ENCODE results near the gene NFATC2IP.
"Not testable (repeated sequence)": the region's sequence is repeated elsewhere in the genome, so short reads cannot be mapped to it uniquely, and the experiment has no call there.

NFATC2IP gene

DNA sequence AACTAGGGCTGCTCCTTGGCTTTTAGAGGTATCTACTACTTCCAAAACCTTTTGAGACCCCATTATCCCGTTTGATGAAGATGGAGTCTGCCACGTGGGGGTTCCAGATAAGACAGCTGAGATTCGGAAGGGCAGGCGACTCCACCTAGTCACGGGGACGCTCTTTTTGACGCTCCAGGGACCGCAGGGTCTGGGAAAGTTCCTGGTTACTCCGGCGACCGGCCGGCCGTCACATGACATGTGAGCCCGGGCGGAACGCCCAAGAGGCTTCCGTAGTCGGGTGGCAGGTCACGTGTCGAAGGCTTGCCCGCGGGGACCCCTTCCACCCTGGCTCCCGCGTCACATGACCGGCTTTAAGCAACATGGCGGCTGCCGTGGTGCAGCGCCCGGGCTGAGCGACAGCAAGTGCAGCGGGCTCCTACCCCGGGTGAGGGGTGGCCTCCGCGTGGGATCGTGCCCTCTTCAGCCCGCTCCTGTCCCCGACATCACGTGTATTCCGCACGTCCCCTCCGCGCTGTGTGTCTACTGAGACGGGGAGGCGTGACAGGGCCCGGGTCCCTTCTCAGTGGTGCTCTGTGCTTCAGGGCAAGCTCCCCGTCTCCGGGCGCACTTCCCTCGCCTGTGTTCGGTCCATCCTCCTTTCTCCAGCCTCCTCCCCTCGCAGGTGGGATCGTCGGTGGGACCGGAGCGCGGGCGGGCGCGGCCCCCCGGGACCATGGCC is 23.9 kb downstream of the NFATC2IP start, which contains the start of gene SPNS1:
Gene SPNS1, plus strand, starts transcription at position 342 of the 721 bp plus-strand sequence. Its CDS starts 374 bp downstream, at position 716.
- H3K27ac ChIP-seq = peak within 1 kb of the TSS; percentile 71
- TF ChIP-seq ZFX (IDR thresholded peaks at IDR 0.05; ENCODE audit: borderline replicate concordance) = no peak
- TF ChIP-seq, protein P1, sequence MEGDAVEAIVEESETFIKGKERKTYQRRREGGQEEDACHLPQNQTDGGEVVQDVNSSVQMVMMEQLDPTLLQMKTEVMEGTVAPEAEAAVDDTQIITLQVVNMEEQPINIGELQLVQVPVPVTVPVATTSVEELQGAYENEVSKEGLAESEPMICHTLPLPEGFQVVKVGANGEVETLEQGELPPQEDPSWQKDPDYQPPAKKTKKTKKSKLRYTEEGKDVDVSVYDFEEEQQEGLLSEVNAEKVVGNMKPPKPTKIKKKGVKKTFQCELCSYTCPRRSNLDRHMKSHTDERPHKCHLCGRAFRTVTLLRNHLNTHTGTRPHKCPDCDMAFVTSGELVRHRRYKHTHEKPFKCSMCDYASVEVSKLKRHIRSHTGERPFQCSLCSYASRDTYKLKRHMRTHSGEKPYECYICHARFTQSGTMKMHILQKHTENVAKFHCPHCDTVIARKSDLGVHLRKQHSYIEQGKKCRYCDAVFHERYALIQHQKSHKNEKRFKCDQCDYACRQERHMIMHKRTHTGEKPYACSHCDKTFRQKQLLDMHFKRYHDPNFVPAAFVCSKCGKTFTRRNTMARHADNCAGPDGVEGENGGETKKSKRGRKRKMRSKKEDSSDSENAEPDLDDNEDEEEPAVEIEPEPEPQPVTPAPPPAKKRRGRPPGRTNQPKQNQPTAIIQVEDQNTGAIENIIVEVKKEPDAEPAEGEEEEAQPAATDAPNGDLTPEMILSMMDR (IDR thresholded peaks at IDR 0.05) = no peak

DNA sequence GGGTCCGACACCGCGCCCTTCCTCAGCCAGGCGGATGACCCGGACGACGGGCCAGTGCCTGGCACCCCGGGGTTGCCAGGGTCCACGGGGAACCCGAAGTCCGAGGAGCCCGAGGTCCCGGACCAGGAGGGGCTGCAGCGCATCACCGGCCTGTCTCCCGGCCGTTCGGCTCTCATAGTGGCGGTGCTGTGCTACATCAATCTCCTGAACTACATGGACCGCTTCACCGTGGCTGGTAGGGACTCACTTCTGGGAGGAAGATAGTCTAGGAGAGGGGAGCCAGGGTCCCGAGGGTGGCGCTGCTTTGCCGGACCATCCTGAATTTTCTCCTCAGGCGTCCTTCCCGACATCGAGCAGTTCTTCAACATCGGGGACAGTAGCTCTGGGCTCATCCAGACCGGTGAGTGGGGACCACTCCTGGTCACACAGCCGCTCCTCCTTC is 24.4 kb downstream of the NFATC2IP start:
- peak overlapping the region; percentile 71 for H3K27ac ChIP-seq
- TF ChIP-seq ZFX (IDR thresholded peaks at IDR 0.05; ENCODE audit: borderline replicate concordance) = no peak

- H3K27ac ChIP-seq = no peak overlapping the region
- no peak for TF ChIP-seq ZFX (IDR thresholded peaks at IDR 0.05; ENCODE audit: borderline replicate concordance)
- TF ChIP-seq, protein P1 (IDR thresholded peaks at IDR 0.05) = peak; percentile 86
Observed at GRCh38 chr16:28977703-28978662, 27.2 kb downstream of the NFATC2IP start.

DNA sequence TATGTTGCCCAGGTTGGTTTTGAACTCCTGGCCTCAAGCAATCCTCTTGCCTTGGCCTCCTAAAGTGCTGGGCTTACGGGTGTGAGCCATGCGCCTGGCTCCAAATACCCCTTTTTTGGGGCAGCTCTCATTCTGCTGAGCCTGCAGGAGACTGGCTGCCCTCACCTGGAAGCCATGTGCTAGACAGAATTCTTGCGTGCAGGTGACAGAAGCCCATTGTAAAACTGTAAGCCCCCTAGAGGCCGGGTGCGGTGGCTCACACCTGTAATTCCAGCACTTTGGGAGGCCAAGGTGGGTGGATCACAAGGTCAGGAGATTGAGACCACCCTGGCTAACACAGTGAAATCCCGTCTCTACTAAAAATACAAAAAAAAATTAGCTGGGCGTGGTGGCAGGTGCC is 29.6 kb downstream of the NFATC2IP start:
- H3K27ac ChIP-seq = not testable (repeated sequence)
- TF ChIP-seq, protein P1 (IDR thresholded peaks at IDR 0.05) = peak; percentile 30

- TF ChIP-seq ZFX (IDR thresholded peaks at IDR 0.05; ENCODE audit: borderline replicate concordance) = no peak
- TF ChIP-seq, protein P1 (IDR thresholded peaks at IDR 0.05) = no peak
- no peak overlapping the region for H3K27ac ChIP-seq
Observed at GRCh38 chr16:28980929-28981328, 30.2 kb downstream of the NFATC2IP start.

GRCh38 chr16:28981517-28981916 is 30.8 kb downstream of the NFATC2IP start:
- TF ChIP-seq, protein P1 (IDR thresholded peaks at IDR 0.05) = peak; percentile 72
- TF ChIP-seq ZFX (IDR thresholded peaks at IDR 0.05; ENCODE audit: borderline replicate concordance) = no peak
- no peak overlapping the region for H3K27ac ChIP-seq

DNA sequence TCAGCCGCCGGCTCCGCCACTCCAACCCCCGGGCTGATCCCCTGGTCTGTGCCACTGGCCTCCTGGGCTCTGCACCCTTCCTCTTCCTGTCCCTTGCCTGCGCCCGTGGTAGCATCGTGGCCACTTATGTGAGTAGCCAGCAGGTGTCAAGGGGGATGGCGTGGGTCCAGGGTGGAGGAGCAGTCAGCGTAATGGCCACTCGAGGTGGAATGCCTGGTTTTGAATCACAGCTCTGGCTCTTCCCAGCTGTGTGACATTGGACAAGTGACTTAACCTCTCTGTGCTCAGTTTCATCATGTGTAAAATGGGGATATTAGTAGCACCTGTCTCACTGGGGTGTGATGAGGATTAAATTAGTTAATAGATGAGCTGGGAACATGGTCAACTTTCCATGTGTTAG is 31.7 kb downstream of the NFATC2IP start:
- H3K27ac ChIP-seq = no peak overlapping the region
- no peak for TF ChIP-seq ZFX (IDR thresholded peaks at IDR 0.05; ENCODE audit: borderline replicate concordance)
- TF ChIP-seq, protein P1 (IDR thresholded peaks at IDR 0.05) = no peak
